ENCODE results near the gene OGFR.

The OGFR gene

GRCh38 chr20:62802026-62802712, 2.5 kb upstream of the OGFR start:
- in situ Hi-C loops (cut with HindIII; ENCODE audit: low sequenced_read_pairs), result no loop called here
- no peak for TF ChIP-seq CTCF (IDR thresholded peaks at IDR 0.05; ENCODE audit: low read depth, low read length)
- no peak for DNase-seq (ENCODE audit: low read depth, low spot score)
- H3K4me3 ChIP-seq (ENCODE audit: low read depth, low read length), result no peak overlapping the region

GRCh38 chr20:62804021-62804626, 511 bp upstream of the OGFR start:
- DNase-seq (ENCODE audit: low read depth, low spot score), result no peak
- TF ChIP-seq CTCF (IDR thresholded peaks at IDR 0.05; ENCODE audit: low read depth, low read length), result no peak
- in situ Hi-C loops (cut with HindIII; ENCODE audit: low sequenced_read_pairs), result no loop called here
- peak overlapping the region; percentile 70 for H3K4me3 ChIP-seq (ENCODE audit: low read depth, low read length)

GRCh38 chr20:62805155-62805710, 598 bp downstream of the OGFR start:
- in situ Hi-C loops (cut with HindIII; ENCODE audit: low sequenced_read_pairs), result no loop called here
- TF ChIP-seq CTCF (IDR thresholded peaks at IDR 0.05; ENCODE audit: low read depth, low read length), result no peak
- peak overlapping the region; percentile 70 for H3K4me3 ChIP-seq (ENCODE audit: low read depth, low read length)
- no peak for DNase-seq (ENCODE audit: low read depth, low spot score)

- no peak for TF ChIP-seq CTCF (IDR thresholded peaks at IDR 0.05; ENCODE audit: low read depth, low read length)
- in situ Hi-C loops (cut with HindIII; ENCODE audit: low sequenced_read_pairs), result no loop called here
- H3K4me3 ChIP-seq (ENCODE audit: low read depth, low read length), result peak overlapping the region; percentile 70
- DNase-seq (ENCODE audit: low read depth, low spot score), result no peak
These were observed 1.2 kb downstream of the OGFR start for GRCh38 chr20:62805711-62806382.

- peak overlapping the region; percentile 70 for H3K4me3 ChIP-seq (ENCODE audit: low read depth, low read length)
- no peak for DNase-seq (ENCODE audit: low read depth, low spot score)
- in situ Hi-C loops (cut with HindIII; ENCODE audit: low sequenced_read_pairs), result no loop called here
- TF ChIP-seq CTCF (IDR thresholded peaks at IDR 0.05; ENCODE audit: low read depth, low read length), result no peak
These were observed 1.9 kb downstream of the OGFR start for GRCh38 chr20:62806383-62807050.
